Measurements from ENCODE around the gene HOOK2.
A peak's percentile ranks its signal among the peaks of the same experiment; 100 is the strongest.

Gene HOOK2

GRCh38 chr19:12782424-12783290 is 7.3 kb upstream of the HOOK2 start:
- peak; percentile 58 for DNase-seq

DNA sequence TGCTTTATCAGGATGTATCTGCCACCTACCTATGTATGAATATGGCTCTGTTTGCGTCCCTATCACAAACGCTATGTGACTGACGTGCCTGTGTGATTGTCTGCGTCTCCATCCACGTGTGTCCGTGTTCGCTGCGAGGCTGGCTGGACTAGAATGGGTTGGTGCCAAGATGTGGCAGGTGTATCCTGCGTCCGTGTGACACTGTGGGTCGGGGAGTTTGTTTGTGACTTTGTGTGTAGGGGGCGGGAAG is 6.7 kb upstream of the HOOK2 start:
- DNase-seq, result no peak

- DNase-seq, result peak; percentile 28
Observed at GRCh38 chr19:12779162-12779993, 4.0 kb upstream of the HOOK2 start.

DNA sequence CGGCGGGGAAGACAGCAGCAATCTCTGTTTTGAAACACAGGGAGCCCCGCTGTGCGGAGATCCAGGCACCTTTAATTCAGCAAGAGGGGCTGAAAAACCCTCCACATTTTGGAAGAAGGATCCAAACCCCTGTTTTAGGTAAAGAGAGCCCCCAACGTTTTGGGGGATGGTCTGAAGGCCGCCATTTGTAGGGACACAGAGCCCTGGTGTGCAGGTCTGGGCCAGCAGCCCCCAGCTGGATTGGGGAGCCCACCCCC is 3.5 kb upstream of the HOOK2 start:
- DNase-seq, result no peak

- peak; percentile 77 for DNase-seq
Observed at GRCh38 chr19:12778017-12778904, 2.9 kb upstream of the HOOK2 start.

DNA sequence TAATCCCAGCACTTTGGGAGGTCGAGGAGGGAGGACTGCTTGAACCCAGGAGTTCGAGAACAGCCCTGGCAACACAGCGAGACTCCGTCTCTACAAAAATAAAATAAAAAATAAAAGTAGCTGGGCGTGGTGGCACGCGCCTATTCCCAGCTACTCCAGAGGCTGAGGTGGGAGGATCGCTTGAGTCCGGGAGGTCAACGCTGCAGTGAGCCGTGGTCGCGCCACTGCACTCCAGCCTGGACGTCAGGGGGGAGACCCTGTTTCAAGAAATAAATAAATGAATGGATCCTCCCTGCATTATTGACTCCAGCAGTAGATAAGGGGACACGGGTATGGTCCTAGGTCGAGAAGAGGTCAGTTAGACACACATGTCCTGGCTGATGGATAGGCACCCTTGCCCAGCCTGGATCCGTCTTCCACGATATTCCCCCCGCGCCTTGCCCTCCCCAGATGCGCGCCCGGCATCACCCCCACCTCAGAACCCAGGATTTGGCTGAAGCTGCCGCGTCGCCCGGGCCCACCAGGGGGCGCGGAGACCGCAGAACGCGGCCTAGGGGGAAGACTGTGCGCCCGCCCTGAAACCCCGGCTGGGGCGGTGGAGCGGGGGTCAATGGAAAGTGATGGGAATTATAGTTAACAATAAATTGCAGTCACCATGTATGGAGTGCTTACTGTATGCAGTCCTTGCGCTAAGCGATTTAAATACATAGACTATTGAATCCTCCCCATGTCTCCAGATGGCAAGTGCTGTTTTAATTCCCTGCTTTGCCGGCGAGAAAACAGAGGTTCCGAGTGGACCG is 2.1 kb upstream of the HOOK2 start:
- DNase-seq, result peak; percentile 70

- DNase-seq, result no peak
Observed at GRCh38 chr19:12773571-12773970, 1.8 kb downstream of the HOOK2 start.

DNA sequence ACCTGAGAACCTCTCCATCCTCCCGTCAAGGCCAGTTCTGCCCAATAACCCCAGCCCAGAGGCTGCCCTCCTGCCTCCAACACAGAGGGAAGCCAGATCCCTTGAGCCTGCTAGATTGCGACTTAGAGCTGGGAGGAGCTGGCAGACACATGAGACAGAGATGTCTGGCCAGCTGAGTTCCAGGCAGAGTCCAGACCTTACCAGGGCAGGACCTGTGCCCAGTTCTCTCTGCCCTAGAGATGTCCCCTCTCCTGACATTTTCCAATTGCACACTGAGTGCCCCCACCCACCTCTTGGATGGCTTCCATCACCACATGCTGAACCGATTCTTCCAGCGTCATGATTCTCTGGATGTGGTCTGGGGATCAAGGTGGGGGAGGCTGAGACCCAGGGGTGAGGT is 3.0 kb downstream of the HOOK2 start:
- DNase-seq, result no peak

- DNase-seq, result no peak
Observed at GRCh38 chr19:12770922-12771321, 4.4 kb downstream of the HOOK2 start.

DNA sequence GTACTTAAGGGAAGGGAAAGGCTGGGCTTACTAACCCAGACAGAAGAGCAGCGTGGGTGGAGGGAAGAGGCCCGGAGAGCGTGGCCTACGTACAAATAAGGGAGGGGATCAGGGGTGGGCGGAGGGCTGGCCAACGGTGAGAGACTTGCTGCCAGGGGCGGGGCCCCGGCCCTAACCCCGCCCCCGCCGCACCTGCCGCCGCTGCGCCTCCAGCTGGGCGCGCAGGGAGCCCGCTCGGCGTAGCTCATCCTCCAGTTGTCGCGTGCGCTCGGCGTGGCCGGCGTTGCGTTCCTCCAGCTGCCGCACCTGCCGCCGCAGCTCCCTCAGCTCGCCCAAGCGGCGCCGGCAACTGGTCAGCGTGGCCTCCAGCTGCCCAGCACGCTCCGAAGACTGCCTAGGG is 5.7 kb downstream of the HOOK2 start:
- DNase-seq, result no peak

GRCh38 chr19:12767666-12768065 is 7.7 kb downstream of the HOOK2 start:
- DNase-seq, result no peak

DNA sequence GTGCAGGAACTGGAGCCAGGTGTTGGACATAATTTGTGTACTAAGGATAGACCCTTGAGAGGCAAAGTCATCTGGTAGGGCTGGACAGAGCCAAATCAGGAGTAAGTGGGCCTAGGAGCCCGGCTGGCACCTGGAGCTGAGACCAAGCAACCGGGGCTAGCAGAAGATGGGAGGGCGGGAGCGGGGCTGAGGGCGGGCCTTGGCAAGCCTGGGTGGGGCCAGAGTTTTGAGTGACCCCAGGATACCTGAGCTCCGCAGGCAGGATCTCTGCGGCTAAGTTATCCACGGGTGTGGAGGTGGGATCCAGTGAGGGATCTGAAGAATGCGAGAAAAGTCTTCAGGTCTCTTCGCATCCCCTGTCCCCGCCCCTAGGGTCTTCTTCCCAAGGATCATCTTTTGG is 8.2 kb downstream of the HOOK2 start:
- no peak for DNase-seq

DNA sequence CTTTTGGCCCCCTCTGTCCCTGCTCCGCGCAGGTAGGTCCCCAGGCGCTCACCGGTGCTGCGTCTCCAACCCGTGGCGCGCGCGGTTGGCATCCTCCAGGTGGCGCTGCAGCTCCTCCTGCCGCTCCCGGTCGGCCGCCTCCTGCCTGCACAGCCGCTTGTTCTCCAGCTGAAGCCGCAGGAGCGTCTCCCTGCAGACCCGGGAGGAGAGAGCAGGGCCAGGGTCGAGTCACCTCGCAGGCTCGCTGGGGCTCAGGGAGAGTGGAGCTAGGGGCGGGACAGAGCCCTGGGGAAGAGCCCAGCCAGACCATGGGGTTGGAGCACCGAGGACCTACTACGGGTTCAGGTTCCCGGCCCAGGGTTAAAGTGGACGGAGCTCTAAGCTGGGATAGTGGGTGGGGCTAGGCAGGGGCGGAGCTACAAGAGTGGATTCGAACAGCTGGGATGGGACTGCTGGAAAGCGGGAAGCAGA is 9.3 kb downstream of the HOOK2 start:
- peak; percentile 72 for DNase-seq

DNA sequence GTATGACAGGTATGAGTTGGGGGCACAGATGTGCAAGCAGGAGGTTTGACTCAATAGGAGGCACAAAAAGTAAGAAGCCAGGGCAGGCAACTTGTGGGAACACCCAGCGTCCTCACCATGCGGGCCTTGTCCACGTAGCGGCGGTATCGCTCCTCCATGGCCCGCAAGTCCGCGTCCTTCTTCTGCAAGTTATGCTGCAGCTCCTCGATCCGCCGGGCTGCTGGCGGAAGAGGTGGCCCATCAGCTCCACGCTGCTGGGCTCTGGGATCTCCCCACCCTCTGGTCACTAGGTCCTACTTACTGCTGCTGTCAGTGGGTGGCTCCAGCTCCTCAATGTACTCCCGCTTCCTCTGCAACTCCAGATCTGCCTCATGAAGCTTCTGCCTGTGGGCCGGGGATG is 10.7 kb downstream of the HOOK2 start:
- DNase-seq, result no peak

- no peak for DNase-seq
Observed at GRCh38 chr19:12763100-12763499, 12.3 kb downstream of the HOOK2 start.

DNA sequence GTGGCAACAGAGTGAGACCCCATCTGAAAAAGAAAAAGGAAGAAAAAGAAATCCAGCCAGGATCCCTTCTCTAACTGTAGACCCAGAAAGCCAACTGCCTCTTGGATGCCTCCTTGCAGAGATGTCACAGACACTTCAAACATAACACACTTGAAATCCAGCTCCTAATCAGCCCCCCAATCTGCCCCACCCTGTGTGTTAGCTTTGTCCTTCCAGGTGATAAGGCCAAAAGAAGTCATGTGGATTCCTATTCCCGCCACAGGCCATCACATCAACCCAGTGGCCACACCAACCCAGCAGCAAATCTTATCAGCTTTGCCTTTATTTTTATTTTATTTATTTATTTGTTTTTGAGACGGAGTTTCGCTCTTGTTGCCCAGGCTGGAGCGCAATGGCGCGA is 15.7 kb downstream of the HOOK2 start:
- no peak for DNase-seq

DNA sequence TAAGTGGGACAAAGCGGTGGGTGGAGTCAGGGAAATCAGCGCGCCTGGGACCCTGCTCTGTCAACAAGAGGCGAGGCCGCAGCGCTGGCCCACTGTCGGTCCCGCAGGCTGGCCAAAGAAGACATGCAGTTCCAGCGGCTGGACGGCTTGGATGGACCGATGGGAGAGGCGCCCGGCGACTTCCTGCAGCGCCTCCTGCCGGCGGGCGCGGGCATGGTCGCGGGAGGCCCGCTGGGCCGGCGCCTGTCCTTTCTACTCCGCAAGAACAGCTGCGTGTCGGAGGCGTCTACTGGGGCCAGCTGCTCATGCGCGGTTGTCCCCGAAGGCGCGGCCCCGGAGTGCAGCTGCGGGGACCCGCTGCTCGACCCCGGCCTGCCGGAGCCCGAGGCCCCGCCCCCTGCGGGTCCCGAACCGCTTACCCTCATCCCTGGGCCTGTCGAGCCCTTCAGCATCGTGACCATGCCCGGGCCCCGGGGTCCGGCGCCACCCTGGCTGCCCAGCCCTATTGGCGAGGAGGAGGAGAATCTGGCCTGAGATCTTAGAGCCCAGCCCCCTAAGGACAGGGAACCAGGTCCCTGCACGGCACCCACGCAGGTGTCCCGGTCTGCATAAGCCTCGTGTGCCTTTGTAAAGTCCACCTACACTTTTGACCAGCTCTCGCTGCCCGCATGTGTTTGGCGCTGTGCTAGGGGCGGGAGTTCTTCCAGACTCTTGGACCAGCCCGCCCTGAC is 17.6 kb downstream of the HOOK2 start:
- DNase-seq, result peak; percentile 40

- DNase-seq, result no peak
Observed at GRCh38 chr19:12756150-12756883, 19.0 kb downstream of the HOOK2 start.

DNA sequence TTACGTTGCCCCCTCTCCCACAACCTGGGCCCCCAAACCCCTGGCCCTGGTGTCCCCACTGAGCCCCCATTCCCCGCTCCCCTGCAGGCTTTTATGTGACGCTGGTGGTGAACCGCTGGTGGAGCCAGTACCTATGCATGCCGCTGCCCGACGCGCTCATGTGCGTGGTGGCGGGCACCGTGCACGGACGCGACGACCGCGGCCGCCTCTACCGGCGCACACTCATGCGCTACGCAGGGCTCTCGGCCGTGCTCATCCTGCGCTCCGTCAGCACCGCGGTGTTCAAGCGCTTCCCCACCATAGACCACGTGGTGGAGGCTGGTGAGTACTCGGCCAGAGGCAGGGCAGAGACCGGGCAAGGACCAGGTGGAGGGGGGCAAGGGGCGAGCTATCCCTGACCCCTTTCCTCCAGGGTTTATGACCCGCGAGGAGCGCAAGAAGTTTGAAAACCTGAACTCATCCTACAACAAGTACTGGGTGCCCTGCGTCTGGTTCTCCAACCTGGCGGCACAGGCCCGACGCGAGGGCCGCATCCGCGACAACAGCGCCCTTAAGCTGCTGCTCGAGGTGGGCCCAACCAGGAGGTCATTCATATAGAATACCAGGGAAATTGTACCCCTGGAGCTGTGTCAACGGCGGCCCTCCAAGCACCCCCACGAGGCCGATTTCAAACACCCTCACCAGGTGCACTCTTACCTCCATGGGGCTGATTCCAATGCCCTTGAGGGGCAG is 20.7 kb downstream of the HOOK2 start:
- no peak for DNase-seq

DNA sequence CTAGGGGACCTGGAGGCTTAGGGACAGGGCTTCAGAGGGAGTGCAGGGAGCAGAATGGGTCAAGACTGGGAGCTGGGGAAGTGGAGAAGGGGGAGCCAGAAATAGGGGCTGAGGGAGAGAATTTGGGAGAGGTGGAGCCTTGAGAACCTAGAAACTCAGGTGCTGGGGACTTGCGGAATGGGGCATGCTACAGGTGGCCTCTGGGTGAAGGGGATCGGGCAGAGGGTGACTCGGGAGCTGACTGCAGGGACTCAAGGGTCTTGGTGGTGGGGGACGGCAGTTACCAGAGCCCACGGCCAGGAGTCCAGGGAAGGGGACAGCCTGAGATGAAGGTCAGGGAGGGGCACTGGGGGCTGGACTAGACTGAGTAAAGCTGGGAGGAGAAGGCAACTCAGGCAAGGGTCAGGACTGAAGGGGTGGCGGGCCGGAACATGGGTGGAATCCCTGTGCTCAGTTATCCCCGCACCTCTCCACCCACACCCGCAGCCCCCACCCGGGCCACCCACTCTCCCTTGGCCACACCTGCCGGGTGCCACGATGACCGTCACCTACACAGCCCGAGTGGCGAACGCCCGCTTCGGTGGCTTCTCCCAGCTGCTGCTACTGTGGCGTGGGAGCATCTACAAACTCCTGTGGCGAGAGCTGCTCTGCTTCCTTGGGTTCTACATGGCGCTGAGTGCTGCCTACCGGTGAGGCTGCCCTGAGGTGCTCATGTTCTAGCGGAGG is 23.1 kb downstream of the HOOK2 start:
- no peak for DNase-seq

Measured in NCI-H1694 treated with DMSO at 0.1 percent for 48 hours (cell line).